HepG2 (cell line): ENCODE results near the gene RAB3GAP1. TPM values are rescaled to one million over a fixed set of nuclear protein-coding genes. Genes with fewer than 3 reads are reported as not detected.

Experiments used
- AKAP8 ChIP-seq: sonication (generic); formaldehyde crosslinking; IDR thresholded peaks from 2 replicates; pipeline ENCODE4 v1.5.1; 2020; ENCODE audit warnings: mild to moderate bottlenecking, missing genetic modification reagents
- ATAD3A ChIP-seq: sonication (generic); formaldehyde crosslinking; IDR thresholded peaks from 2 replicates; pipeline ENCODE4 v1.4.0; 2020; ENCODE audit warnings: missing genetic modification reagents
- ATM ChIP-seq: fragments of 450-650 bp; IDR thresholded peaks from 2 replicates; pipeline ENCODE4 v1.7.1; 2017; ENCODE audit warnings: mild to moderate bottlenecking, borderline replicate concordance
- FLYWCH1 ChIP-seq: sonication (generic); formaldehyde crosslinking; IDR thresholded peaks from 2 replicates; pipeline ENCODE4 v1.8.1; 2023; ENCODE audit warnings: mild to moderate bottlenecking, missing genetic modification reagents
- FOSL1 ChIP-seq: sonication (generic); formaldehyde crosslinking; IDR thresholded peaks from 2 replicates; pipeline ENCODE4 v1.9.0; 2021; ENCODE audit warnings: missing genetic modification reagents, borderline replicate concordance
- GFI1 ChIP-seq: sonication (generic); formaldehyde crosslinking; IDR thresholded peaks from 2 replicates; pipeline ENCODE4 v1.5.0; 2020; ENCODE audit warnings: missing genetic modification reagents, mild to moderate bottlenecking, borderline replicate concordance
- HDAC1 ChIP-seq: sonication (generic); formaldehyde crosslinking; IDR thresholded peaks from 2 replicates; pipeline ENCODE4 v1.5.1; 2020; ENCODE audit warnings: mild to moderate bottlenecking, missing genetic modification reagents
- MLLT10 ChIP-seq: sonication (generic); formaldehyde crosslinking; IDR thresholded peaks from 2 replicates; pipeline ENCODE4 v1.4.0; 2020; ENCODE audit warnings: missing genetic modification reagents
- NRL ChIP-seq: sonication (generic); formaldehyde crosslinking; IDR thresholded peaks from 2 replicates; pipeline ENCODE4 v1.5.0; 2020; ENCODE audit warnings: missing genetic modification reagents, mild to moderate bottlenecking, moderate library complexity, borderline replicate concordance
- PHF5A ChIP-seq: IDR thresholded peaks from one replicate; pipeline ENCODE4 v1.6.1; 2018; ENCODE audit warnings: low read depth, missing genetic modification reagents; ENCODE audit not compliant: unreplicated experiment
- PRMT3 ChIP-seq: sonication (generic); formaldehyde crosslinking; IDR thresholded peaks from 2 replicates; pipeline ENCODE4 v1.8.1; 2022; ENCODE audit warnings: low read depth, mild to moderate bottlenecking, moderate library complexity, missing genetic modification reagents, borderline replicate concordance
- SUZ12 ChIP-seq: fragments of 150-350 bp; IDR thresholded peaks from 2 replicates; pipeline ENCODE4 v1.6.1; 2014; ENCODE audit warnings: low read depth, low read length
- TEAD3 ChIP-seq: optimal IDR thresholded peaks from 2 replicates; pipeline ENCODE3; 2016; ENCODE audit warnings: borderline replicate concordance
- YEATS2 ChIP-seq: sonication (generic); formaldehyde crosslinking; IDR thresholded peaks from 2 replicates; pipeline ENCODE4 v1.4.0; 2020; ENCODE audit warnings: missing genetic modification reagents, borderline replicate concordance
- ZBTB38 ChIP-seq: sonication (generic); formaldehyde crosslinking; IDR thresholded peaks from 2 replicates; pipeline ENCODE4 v1.5.1; 2020; ENCODE audit warnings: mild to moderate bottlenecking, missing genetic modification reagents
- ZFP36 ChIP-seq: fragments of 150-350 bp; IDR thresholded peaks from 2 replicates; pipeline ENCODE4 v1.6.1; 2018; ENCODE audit warnings: borderline replicate concordance, low read length, low read depth; ENCODE audit not compliant: partially characterized antibody
- ZKSCAN8 ChIP-seq: IDR thresholded peaks from 2 replicates; pipeline ENCODE4 v1.6.1; 2016; ENCODE audit warnings: borderline replicate concordance, missing genetic modification reagents, missing compliant biosample characterization
- ZNF616 ChIP-seq: sonication (generic); formaldehyde crosslinking; IDR thresholded peaks from 2 replicates; pipeline ENCODE4 v1.5.0; 2020; ENCODE audit warnings: low read depth, mild to moderate bottlenecking, missing genetic modification reagents
- ZNF709 ChIP-seq: sonication (generic); formaldehyde crosslinking; IDR thresholded peaks from 2 replicates; pipeline ENCODE4 v1.5.0; 2020; ENCODE audit warnings: mild to moderate bottlenecking, missing genetic modification reagents
- ZNF720 ChIP-seq: sonication (generic); formaldehyde crosslinking; IDR thresholded peaks from 2 replicates; pipeline ENCODE4 v1.4.0; 2020; ENCODE audit warnings: missing genetic modification reagents
- ZNF747 ChIP-seq: sonication (generic); formaldehyde crosslinking; IDR thresholded peaks from 2 replicates; pipeline ENCODE4 v1.8.1; 2023; ENCODE audit warnings: missing genetic modification reagents, mild to moderate bottlenecking, borderline replicate concordance
- ZNF749 ChIP-seq: sonication (generic); formaldehyde crosslinking; IDR thresholded peaks from 2 replicates; pipeline ENCODE4 v1.8.0; 2022; ENCODE audit warnings: mild to moderate bottlenecking, missing genetic modification reagents, moderate library complexity, borderline replicate concordance
- ZNF761 ChIP-seq: sonication (generic); formaldehyde crosslinking; conservative IDR thresholded peaks from 2 replicates; pipeline ENCODE4 v1.4.0; 2020; ENCODE audit warnings: mild to moderate bottlenecking, missing genetic modification reagents
- ZSCAN20 ChIP-seq: sonication (generic); formaldehyde crosslinking; IDR thresholded peaks from 2 replicates; pipeline ENCODE4 v1.4.0; 2020; ENCODE audit warnings: missing genetic modification reagents, mild to moderate bottlenecking, borderline replicate concordance
- polyA plus RNA-seq, 8 experiments: library from polyadenylated mRNA; depleted of rRNA in 3 of 8; stranded (reverse) in 7 of 8; unstranded in 1 of 8; fragments of >200 nt; fragmentation: Illumina TruSeq in 4 of 8; extraction: Trizol in 4 of 8; gene quantifications; 2 replicates each; pipeline versions ENCODE4 v1.2.1 to v1.2.3, GENCODE V29; 2011 to 2016; ENCODE audit warnings: low read depth in 4 of 8, missing spikeins in 1 of 8, mixed read lengths in 1 of 8; ENCODE audit not compliant: insufficient read depth in 1 of 8
- total RNA-seq, 5 experiments: library from RNA; depleted of rRNA; stranded (reverse); fragments of >200 nt; fragmentation: Illumina TruSeq; extraction: Trizol; gene quantifications; 2 replicates each; pipeline ENCODE4 v1.2.3, GENCODE V29; 2016; ENCODE audit warnings: low read depth in 1 of 5
- TF ChIP-seq, protein P1 (sequence below): sonication (generic); formaldehyde crosslinking; IDR thresholded peaks from 2 replicates; pipeline ENCODE4 v1.8.0; 2022; ENCODE audit warnings: missing genetic modification reagents, mild to moderate bottlenecking, borderline replicate concordance
- TF ChIP-seq, protein P2 (sequence below): sonication (generic); formaldehyde crosslinking; IDR thresholded peaks from 2 replicates; pipeline ENCODE4 v1.5.1; 2020; ENCODE audit warnings: missing genetic modification reagents, mild to moderate bottlenecking, borderline replicate concordance
- TF ChIP-seq, protein P3 (sequence below): IDR thresholded peaks from 2 replicates; pipeline ENCODE4 v1.6.1; 2018; ENCODE audit warnings: missing genetic modification reagents, mild to moderate bottlenecking, missing compliant biosample characterization

RAB3GAP1 gene
- total and polyA plus RNA-seq, 2 of the 13 experiments (the other 11 are each of a cell fraction or from before 2014, with no cell fraction given) = 15.2 to 48.8 TPM

DNA sequence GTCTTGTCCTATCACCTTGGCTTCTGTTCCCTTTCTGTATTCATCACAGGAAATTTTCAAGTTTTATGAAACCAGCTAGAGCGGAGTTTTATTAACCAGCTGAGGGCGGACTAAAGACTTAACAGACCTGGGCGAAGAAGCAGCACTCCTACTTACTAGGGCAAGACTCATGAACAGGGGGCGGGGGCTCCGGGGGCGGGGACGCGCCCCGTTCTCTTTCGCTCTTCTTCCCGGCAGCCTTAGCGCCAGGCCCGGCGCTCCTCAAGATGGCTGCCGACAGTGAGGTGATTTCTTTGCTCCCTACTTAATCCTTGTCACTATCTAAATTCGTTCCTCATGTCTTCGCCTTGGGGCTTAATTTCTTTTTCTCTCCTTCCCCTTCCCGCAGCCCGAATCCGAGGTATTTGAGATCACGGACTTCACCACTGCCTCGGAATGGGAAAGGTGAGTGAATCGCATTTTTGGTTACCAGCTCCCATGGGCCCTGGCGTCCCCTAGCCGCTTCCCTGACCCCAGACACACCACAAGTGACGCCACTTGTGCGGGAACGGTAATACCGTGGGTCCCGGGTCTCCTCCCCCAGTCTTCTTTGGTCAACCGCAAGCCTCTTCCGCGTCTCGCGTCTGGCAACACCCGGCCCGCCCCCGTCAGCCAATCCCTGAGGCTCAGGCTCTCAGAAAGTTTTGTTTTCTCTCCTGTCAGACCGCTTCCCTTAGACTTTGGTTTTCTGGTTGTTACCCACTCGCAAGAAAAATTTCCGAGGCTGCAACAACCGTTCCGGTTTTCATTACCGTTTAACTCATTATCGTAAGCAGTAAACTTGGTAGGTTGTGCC lies at the start of gene RAB3GAP1 (continued):
- TF ChIP-seq, protein P1, sequence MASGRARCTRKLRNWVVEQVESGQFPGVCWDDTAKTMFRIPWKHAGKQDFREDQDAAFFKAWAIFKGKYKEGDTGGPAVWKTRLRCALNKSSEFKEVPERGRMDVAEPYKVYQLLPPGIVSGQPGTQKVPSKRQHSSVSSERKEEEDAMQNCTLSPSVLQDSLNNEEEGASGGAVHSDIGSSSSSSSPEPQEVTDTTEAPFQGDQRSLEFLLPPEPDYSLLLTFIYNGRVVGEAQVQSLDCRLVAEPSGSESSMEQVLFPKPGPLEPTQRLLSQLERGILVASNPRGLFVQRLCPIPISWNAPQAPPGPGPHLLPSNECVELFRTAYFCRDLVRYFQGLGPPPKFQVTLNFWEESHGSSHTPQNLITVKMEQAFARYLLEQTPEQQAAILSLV (CRISPR knock-in tag) = no peak
- TF ChIP-seq ATAD3A (no peak), GFI1 (CRISPR knock-in tag) (peak; percentile 67; the same call in 1 of the 2 replicates), ZBTB38 (CRISPR knock-in tag) (peak; percentile 62; the same call in 1 of the 2 replicates), PRMT3 (CRISPR knock-in tag) (no peak; the same call in 1 of the 2 replicates), FLYWCH1 (CRISPR knock-in tag) (no peak), MLLT10 (CRISPR knock-in tag) (no peak), ATM (no peak), AKAP8 (CRISPR knock-in tag) (no peak), HDAC1 (CRISPR knock-in tag) (peak; percentile 73), ZNF749 (no peak), ZNF747 (CRISPR knock-in tag) (peak; percentile 86), ZSCAN20 (CRISPR knock-in tag) (no peak), ZNF616 (CRISPR knock-in tag) (no peak), SUZ12 (peak; percentile 28; the same call in 1 of the 2 replicates), ZNF720 (CRISPR knock-in tag) (no peak), PHF5A (CRISPR knock-in tag) (peak; percentile 47), ZNF709 (peak; percentile 91), TEAD3 (CRISPR knock-in tag) (no peak), YEATS2 (CRISPR knock-in tag) (peak; percentile 59; the same call in 1 of the 2 replicates), NRL (CRISPR knock-in tag) (peak; percentile 89; the same call in 1 of the 2 replicates), ZNF761 (CRISPR knock-in tag) (0 out of 2 replicates have a peak, but pooled peaks have one; percentile 39), FOSL1 (CRISPR knock-in tag) (no peak), ZFP36 (no peak), ZKSCAN8 (CRISPR knock-in tag) (peak; percentile 13; the same call in 1 of the 2 replicates)
- TF ChIP-seq, protein P2, sequence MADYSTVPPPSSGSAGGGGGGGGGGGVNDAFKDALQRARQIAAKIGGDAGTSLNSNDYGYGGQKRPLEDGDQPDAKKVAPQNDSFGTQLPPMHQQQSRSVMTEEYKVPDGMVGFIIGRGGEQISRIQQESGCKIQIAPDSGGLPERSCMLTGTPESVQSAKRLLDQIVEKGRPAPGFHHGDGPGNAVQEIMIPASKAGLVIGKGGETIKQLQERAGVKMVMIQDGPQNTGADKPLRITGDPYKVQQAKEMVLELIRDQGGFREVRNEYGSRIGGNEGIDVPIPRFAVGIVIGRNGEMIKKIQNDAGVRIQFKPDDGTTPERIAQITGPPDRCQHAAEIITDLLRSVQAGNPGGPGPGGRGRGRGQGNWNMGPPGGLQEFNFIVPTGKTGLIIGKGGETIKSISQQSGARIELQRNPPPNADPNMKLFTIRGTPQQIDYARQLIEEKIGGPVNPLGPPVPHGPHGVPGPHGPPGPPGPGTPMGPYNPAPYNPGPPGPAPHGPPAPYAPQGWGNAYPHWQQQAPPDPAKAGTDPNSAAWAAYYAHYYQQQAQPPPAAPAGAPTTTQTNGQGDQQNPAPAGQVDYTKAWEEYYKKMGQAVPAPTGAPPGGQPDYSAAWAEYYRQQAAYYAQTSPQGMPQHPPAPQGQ (CRISPR knock-in tag) = peak; percentile 80; the same call in 1 of the 2 replicates
- TF ChIP-seq, protein P3, sequence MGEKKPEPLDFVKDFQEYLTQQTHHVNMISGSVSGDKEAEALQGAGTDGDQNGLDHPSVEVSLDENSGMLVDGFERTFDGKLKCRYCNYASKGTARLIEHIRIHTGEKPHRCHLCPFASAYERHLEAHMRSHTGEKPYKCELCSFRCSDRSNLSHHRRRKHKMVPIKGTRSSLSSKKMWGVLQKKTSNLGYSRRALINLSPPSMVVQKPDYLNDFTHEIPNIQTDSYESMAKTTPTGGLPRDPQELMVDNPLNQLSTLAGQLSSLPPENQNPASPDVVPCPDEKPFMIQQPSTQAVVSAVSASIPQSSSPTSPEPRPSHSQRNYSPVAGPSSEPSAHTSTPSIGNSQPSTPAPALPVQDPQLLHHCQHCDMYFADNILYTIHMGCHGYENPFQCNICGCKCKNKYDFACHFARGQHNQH = peak; percentile 53
